Endothelial cell of umbilical vein (primary cell): ENCODE data around the gene SHROOM2.

Experiments
- EZH2 ChIP-seq: IDR thresholded peaks from 2 replicates; pipeline ENCODE4 v1.6.1; 2012; ENCODE audit warnings: borderline replicate concordance, low read depth, mild to moderate bottlenecking, moderate library complexity, low read length, inconsistent platforms; ENCODE audit not compliant: severe bottlenecking
- FOS ChIP-seq: IDR thresholded peaks from 2 replicates; pipeline ENCODE4 v1.6.1; 2011; ENCODE audit warnings: mild to moderate bottlenecking, low read length, moderate library complexity, borderline replicate concordance; ENCODE audit not compliant: insufficient read depth
- JUN ChIP-seq: IDR thresholded peaks from 2 replicates; pipeline ENCODE4 v1.6.1; 2011; ENCODE audit warnings: borderline replicate concordance, low read depth; ENCODE audit not compliant: insufficient read length, insufficient read depth
- MAX ChIP-seq: IDR thresholded peaks from 2 replicates; pipeline ENCODE4 v1.6.1; 2011; ENCODE audit not compliant: insufficient read depth, insufficient read length
- MYC ChIP-seq: IDR thresholded peaks from one replicate; pipeline ENCODE4 v1.6.1; 2011; ENCODE audit warnings: mild to moderate bottlenecking, low read depth, low read length
- POLR2A ChIP-seq: IDR thresholded peaks from 2 replicates; pipeline ENCODE4 v1.6.1; 2012; ENCODE audit warnings: low read depth, mild to moderate bottlenecking, control low read depth, low read length
- POLR2AphosphoS5 ChIP-seq: IDR thresholded peaks from 2 replicates; pipeline ENCODE4 v1.6.1; 2012; ENCODE audit warnings: low read depth, mild to moderate bottlenecking, control low read depth, low read length, moderate library complexity; ENCODE audit not compliant: insufficient read depth
- TF ChIP-seq, protein P1 (sequence below), 2 donors: IDR thresholded peaks; 1 replicate in 1 of 2; 2 replicates in 1 of 2; pipeline ENCODE4 v1.5.1; 2011; ENCODE audit warnings: low read length in 2 of 2, mild to moderate bottlenecking in 2 of 2, moderate library complexity in 2 of 2, control low read depth in 1 of 2, inconsistent platforms in 1 of 2, low read depth in 1 of 2; ENCODE audit not compliant: insufficient read depth in 1 of 2; ENCODE audit errors: extremely low read depth in 1 of 2

DNA sequence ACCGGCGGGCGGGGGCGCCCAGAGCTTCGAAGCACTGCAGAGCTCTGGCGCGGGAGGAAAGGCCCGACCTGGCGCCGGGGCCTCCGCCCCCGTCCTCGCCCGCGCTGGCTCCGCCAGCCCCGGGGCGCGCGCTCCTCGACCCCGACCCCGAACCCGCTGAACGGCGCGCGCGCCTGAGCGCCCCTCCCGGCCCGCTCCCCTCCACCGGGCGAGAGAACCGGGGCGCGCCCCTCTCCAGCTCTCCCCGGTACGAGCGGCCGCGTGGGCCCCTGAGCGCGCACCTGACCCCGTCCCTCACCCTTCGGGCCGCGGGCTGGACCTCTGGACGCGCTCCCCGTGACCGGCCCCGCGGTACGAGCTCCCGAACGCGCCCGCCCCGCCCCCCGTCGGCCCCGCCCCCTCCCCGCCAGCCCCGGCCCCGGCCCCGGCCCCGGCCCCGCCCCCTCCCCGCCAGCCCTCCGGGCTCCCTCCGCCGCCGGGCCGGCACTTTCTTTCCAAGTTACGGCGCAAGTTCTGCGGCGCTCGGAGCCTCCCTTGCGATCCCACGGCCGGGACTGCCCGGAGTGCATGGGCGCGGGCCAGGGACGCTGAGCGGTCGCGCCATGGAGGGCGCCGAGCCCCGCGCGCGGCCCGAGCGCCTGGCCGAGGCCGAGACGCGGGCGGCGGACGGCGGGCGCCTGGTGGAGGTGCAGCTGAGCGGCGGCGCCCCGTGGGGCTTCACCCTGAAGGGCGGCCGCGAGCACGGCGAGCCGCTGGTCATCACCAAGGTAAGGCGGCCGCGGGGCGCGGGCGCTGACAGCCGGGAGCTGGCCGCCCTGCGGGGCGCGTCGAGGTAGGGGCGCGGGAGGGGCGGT, at the start of gene SHROOM2:
- TF ChIP-seq, protein P1, sequence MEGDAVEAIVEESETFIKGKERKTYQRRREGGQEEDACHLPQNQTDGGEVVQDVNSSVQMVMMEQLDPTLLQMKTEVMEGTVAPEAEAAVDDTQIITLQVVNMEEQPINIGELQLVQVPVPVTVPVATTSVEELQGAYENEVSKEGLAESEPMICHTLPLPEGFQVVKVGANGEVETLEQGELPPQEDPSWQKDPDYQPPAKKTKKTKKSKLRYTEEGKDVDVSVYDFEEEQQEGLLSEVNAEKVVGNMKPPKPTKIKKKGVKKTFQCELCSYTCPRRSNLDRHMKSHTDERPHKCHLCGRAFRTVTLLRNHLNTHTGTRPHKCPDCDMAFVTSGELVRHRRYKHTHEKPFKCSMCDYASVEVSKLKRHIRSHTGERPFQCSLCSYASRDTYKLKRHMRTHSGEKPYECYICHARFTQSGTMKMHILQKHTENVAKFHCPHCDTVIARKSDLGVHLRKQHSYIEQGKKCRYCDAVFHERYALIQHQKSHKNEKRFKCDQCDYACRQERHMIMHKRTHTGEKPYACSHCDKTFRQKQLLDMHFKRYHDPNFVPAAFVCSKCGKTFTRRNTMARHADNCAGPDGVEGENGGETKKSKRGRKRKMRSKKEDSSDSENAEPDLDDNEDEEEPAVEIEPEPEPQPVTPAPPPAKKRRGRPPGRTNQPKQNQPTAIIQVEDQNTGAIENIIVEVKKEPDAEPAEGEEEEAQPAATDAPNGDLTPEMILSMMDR (IDR thresholded peaks at IDR 0.05; ENCODE audit: extremely low read depth in 1 of 2, insufficient read depth in 1 of 2, low read depth in 1 of 2, low read length in 2 of 2), result no peak
- TF ChIP-seq MAX, result no peak
- TF ChIP-seq JUN, result no peak
- TF ChIP-seq POLR2AphosphoS5, result no peak
- TF ChIP-seq POLR2A, result no peak
- no peak for TF ChIP-seq EZH2
- no peak for TF ChIP-seq MYC
- TF ChIP-seq FOS, result no peak
